GM21529 (cell line): ENCODE data around the gene ATP5MC3.

Experiments
- ATAC-seq: cut with Tn5 transposase; IDR thresholded peaks from one replicate; pipeline ENCODE4 v1.9.1; 2021; ENCODE audit not compliant: unreplicated experiment

Gene ATP5MC3

GRCh38 chr2:175168564-175168945, 13.0 kb downstream of the ATP5MC3 start:
- peak; percentile 23 for ATAC-seq

DNA sequence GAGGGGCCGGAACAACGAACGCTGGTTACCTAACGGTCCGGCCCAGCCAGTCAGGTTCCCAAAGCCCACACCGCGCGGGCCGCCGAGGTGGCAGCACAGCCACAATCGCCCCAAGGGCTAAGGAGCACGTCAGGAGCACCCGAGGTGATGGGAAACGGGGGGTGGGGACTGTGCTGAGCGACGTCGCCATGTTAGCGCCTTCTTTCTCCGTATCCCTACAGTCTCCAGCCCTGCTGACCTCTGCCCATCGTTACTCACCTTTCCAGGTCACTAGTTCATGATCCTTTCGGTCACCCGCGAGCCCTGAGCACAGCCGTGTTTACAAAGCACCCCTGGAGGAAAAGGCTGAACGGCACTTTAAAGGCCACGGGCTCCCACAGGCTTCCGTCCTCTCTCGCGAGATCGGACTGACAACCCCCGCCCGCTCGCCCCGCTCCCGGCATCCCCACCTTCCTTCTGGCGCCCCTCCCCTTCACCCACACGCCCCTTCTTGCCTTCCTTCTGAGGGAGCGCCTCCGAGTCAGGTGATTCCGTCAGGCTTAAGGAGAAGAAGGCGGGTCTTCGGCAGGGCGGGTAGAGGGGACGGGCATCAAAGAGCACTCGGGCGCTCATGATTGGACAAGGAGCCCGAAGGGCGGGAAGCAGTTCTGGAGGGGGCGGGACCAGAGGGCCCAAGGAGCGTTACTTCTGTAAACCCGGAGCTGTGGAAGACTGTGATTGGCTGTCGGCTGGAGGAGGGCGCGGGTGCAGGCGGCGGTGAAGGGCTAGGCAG, 13.5 kb downstream of the ATP5MC3 start, which contains the start of gene ATF2:
Gene ATF2, minus strand, starts transcription at position 412 of the 772 bp plus-strand sequence. CDS start 31,760 bp downstream, outside the sequence.
- ATAC-seq: peak; percentile 95

- ATAC-seq: peak; percentile 6
Observed at GRCh38 chr2:175167076-175167791, 14.3 kb downstream of the ATP5MC3 start.

DNA sequence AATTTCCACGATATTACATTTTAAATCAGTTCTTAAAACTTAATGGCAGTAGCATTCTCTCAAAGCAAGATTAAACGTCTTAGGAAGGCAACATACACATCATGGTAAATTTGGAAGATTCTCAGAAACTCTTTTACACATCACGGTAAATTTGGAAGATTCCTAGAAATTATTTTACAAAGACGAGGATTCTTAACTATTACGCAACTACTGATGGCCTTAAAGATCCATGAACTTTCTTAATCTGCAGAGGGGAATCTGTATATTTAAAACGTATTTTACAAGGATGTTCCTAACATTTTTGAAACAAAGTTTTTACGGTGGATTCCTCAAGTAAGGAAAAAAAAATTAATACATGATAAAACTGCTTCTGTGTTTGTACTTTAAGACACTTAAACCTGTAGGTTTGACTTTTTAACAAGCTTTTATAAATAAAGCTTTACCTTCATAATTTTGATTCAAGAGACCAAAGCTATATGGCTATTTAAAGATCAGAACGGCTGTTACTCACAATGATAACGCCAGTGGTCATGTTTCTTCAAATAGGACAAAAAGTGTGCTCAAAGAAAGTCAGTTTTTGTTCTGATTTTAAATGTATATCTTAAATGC, 15.2 kb downstream of the ATP5MC3 start:
- no peak for ATAC-seq

- no peak for ATAC-seq
Observed at GRCh38 chr2:175164235-175164634, 17.3 kb downstream of the ATP5MC3 start.

GRCh38 chr2:175158894-175159293, 22.6 kb downstream of the ATP5MC3 start:
- no peak for ATAC-seq

GRCh38 chr2:175156534-175156933, 25.0 kb downstream of the ATP5MC3 start:
- no peak for ATAC-seq

- ATAC-seq: peak; percentile 69
Observed at GRCh38 chr2:175154661-175155082, 26.8 kb downstream of the ATP5MC3 start.

DNA sequence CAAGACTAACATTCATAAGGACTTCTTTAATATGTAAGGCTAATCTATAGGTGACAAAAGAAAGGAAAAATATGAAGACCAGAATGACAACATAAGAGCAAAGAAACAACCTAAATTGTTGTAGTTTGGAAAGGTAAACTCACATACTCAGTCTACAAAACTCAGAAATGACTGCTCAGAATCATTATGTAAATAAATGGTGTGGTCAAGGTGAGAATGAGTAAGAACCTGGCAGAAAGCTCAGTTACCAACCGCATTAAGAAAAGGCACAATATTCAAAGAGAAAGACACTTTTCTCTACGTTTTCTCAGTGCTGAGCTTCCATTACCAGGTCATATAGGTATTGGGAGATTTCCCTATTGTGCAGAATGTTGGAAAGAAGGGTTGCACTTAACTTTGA, 29.3 kb downstream of the ATP5MC3 start:
- peak; percentile 75 for ATAC-seq

DNA sequence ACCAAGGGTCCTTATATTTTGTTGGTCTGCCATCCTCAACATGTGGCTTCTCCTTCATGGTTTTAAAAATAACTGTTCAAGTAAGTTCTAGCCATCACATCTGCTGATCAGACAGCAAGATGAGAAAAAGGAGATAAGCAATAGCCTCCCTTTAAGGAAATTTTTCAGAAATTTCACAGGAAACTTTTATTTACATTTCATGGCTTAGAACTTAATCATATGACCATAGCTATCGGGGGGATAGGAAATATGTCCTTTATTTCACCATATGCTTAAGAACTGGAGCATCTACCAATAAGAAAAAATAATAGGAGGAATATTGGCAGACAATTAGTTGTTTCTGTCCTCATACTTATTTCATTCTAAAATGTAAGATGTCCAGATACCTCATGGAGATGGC, 29.7 kb downstream of the ATP5MC3 start:
- no peak for ATAC-seq

DNA sequence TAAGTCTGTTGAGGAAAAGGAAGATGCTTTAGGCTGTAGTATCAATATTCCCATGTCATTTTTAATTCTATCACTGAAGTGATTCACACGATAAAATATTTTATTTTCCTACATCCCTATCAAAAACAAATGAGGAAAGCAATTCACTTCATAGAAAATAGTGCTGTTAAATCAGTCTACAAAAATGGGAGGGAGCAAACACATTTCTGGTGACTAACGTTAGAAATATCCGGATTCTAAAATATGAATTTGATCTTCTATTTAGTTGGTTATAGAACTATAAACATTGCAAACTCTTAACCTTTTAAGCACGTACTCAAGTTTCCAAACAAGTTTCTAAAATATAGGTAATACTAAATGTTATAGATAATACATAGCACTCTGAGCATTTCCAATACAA, 34.3 kb downstream of the ATP5MC3 start:
- ATAC-seq: no peak

- no peak for ATAC-seq
Observed at GRCh38 chr2:175143678-175144077, 37.8 kb downstream of the ATP5MC3 start.

DNA sequence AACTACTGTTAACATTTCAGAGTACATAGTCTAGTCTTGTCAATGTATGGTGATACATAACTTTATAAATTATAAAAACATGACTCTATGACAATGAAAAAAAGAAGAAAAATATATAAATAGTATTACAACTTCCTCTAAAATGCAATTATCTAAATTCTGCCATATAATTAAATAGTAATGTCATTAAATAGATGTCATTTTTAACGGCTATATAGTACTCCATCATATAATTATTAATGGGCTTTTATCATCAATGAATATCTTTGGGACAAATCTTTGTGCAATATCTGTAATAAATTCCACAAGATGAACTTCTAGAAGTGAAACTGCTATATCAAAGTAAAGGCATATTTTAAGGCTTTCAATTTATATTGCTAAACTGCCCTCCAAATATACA, 38.3 kb downstream of the ATP5MC3 start:
- no peak for ATAC-seq

GRCh38 chr2:175140332-175140731, 41.2 kb downstream of the ATP5MC3 start:
- ATAC-seq: no peak

- ATAC-seq: no peak
Observed at GRCh38 chr2:175137793-175138192, 43.7 kb downstream of the ATP5MC3 start.

GRCh38 chr2:175136334-175137215, 44.9 kb downstream of the ATP5MC3 start:
- ATAC-seq: peak; percentile 78

DNA sequence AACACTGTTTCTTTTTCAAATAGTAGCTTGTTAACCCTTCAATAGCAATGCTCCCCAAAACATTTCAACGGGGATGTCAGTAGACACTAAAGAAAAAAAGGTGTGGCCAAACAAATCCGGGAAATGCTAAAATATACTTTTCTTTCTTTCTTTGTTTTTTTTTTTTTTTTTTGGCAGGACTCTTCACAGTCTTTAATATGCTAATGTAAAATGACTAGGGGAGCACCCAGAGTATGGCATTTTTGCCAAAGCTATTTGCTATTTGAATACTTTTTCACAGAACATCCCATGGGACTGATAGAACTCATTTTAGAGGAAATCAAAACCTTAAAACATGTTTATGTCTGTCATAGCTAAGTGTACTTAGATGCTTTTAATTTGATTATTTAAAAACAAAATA, 45.6 kb downstream of the ATP5MC3 start:
- no peak for ATAC-seq

- no peak for ATAC-seq
Observed at GRCh38 chr2:175135177-175135576, 46.3 kb downstream of the ATP5MC3 start.

GRCh38 chr2:175131252-175131651, 50.3 kb downstream of the ATP5MC3 start:
- no peak for ATAC-seq

DNA sequence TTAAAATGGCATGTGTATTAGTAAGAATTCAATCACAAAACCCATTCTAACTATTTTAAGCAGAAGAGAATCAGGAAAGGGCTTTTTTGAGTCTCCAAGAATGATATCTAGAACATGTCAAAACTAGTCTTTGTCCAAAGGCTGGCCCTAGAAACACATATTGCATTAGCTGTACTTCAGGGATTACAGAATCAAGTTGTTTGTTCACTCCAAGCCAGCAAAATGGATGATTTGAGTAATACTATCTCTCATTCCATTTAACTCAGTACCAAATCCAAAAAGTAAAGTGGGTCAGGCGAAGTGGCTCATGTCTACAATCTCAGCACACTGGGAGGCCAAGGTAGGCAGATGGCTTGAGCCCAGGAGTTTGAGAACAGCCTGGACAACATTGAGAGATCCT, 54.8 kb downstream of the ATP5MC3 start:
- ATAC-seq: no peak
